ENCODE results near the gene LARP4B. TPM values are rescaled to one million over a fixed set of nuclear protein-coding genes. Genes with fewer than 3 reads are reported as not detected.

LARP4B gene
- total and polyA plus RNA-seq, 2 donors (not counting 3 experiments of a cell fraction or from before 2014, with no cell fraction given) = 27.4 to 101 TPM

DNA sequence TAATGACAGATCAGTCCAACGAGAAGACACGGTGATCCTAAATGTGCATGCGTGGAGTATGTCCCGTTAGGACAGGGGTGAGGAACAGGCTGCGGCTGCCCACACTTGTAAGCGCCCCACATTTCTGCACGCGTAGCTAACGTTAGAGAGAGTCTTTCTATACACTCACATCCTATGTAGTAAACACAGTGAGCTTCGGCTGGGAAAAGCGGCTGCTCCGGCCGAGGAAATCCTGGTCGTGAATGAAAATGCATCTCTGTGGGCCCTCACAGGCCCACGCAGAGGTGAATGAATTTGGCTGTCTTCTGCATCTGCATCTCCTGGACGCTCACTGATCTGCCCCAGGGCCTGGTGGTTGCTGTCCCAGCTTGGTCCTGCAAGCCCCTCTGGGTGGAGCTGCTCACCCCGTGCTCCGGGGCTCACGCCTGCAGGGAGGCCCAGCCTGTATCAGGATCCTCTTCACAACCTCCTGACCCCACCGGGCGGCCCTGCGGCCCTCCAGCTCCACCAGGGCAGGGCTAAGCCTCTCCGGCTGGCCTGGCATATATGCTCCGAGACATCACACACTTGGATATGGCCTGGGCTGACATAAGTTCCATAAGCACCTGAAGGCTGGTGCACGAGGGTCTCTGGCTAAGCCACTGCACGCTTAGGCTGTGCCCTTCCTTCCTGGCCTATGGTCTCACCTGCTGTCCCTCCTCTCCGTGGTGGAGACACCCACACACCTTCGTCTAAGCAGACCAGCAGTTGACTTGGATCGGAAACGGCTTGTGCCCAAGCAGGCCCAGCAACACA, 124.1 kb downstream of the LARP4B start:
- no peak overlapping the region for H3K9ac ChIP-seq (replicated peaks; ENCODE audit: extremely low read depth, insufficient read depth, low read length)
- peaks cover 2% of the 10 kb centered on the region for H4K20me1 ChIP-seq (replicated peaks; ENCODE audit: control insufficient read depth, extremely low read depth, insufficient read depth, low read length)
- H3K79me2 ChIP-seq (ENCODE audit: control insufficient read depth, insufficient read depth, low read length) = no peaks in the 10 kb centered on the region
- POLR2A ChIA-PET = no interaction called here
- H3K4me1 ChIP-seq (ENCODE audit: control insufficient read depth, extremely low read depth, insufficient read depth, low read length) = no peaks in the 10 kb centered on the region
- H3K9me3 ChIP-seq (replicated peaks; ENCODE audit: control insufficient read depth, insufficient read depth, low read length) = no peaks in the 10 kb centered on the region
- no peak for FAIRE-seq
- H3K36me3 ChIP-seq (ENCODE audit: control insufficient read depth in 2 of 2, extremely low read depth in 1 of 2, insufficient read depth in 2 of 2, low read length in 2 of 2) = peaks cover 16 to 21% of the 10 kb centered on the region in 2 experiments
- dilution Hi-C loops (cut with MboI; ENCODE audit: extremely low pct_ligation_motif_present, low sequenced_read_pairs) = no loop called here
- no peak overlapping the region for H2AFZ ChIP-seq (ENCODE audit: low read depth, low read length)
- H3K4me3 ChIP-seq (replicated peaks in 1 of 3; ENCODE audit: insufficient read depth in 1 of 3, low read depth in 1 of 3, low read length in 3 of 3) = no peak overlapping the region
- no peak for TF ChIP-seq JUN (IDR thresholded peaks at IDR 0.05; ENCODE audit: borderline replicate concordance, insufficient read depth, insufficient read length, low read depth)
- no peak for TF ChIP-seq GATA2 (IDR thresholded peaks at IDR 0.05; ENCODE audit: insufficient read depth, insufficient read length, low read depth, low read length)
- TF ChIP-seq FOS (IDR thresholded peaks at IDR 0.05; ENCODE audit: borderline replicate concordance, insufficient read depth, low read length) = no peak
- no peak for TF ChIP-seq POLR2AphosphoS5 (IDR thresholded peaks at IDR 0.05; ENCODE audit: insufficient read depth, low read depth, low read length)
- no peak for TF ChIP-seq POLR2A (IDR thresholded peaks at IDR 0.05; ENCODE audit: low read depth, low read length)
- TF ChIP-seq, protein P1, sequence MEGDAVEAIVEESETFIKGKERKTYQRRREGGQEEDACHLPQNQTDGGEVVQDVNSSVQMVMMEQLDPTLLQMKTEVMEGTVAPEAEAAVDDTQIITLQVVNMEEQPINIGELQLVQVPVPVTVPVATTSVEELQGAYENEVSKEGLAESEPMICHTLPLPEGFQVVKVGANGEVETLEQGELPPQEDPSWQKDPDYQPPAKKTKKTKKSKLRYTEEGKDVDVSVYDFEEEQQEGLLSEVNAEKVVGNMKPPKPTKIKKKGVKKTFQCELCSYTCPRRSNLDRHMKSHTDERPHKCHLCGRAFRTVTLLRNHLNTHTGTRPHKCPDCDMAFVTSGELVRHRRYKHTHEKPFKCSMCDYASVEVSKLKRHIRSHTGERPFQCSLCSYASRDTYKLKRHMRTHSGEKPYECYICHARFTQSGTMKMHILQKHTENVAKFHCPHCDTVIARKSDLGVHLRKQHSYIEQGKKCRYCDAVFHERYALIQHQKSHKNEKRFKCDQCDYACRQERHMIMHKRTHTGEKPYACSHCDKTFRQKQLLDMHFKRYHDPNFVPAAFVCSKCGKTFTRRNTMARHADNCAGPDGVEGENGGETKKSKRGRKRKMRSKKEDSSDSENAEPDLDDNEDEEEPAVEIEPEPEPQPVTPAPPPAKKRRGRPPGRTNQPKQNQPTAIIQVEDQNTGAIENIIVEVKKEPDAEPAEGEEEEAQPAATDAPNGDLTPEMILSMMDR (IDR thresholded peaks at IDR 0.05; ENCODE audit: extremely low read depth in 1 of 2, insufficient read depth in 1 of 2, low read depth in 1 of 2, low read length in 2 of 2) = no peak
- no peak for TF ChIP-seq MYC (IDR thresholded peaks at IDR 0.05; ENCODE audit: low read depth, low read length)
- TF ChIP-seq, protein P2, sequence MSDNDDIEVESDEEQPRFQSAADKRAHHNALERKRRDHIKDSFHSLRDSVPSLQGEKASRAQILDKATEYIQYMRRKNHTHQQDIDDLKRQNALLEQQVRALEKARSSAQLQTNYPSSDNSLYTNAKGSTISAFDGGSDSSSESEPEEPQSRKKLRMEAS (IDR thresholded peaks at IDR 0.05; ENCODE audit: insufficient read depth, insufficient read length) = no peak
- no peak for TF ChIP-seq EZH2 (IDR thresholded peaks at IDR 0.05; ENCODE audit: borderline replicate concordance, low read depth, low read length, severe bottlenecking)
- H3K4me2 ChIP-seq (ENCODE audit: insufficient read depth, low read length) = no peak overlapping the region
- CTCF ChIA-PET = no interaction called here
- no TSS peak for BruUV-seq (replicated peaks)
- H3K9me1 ChIP-seq (replicated peaks; ENCODE audit: control insufficient read depth, extremely low read depth, insufficient read depth, low read length) = no peaks in the 10 kb centered on the region
- intact Hi-C loops (cut with micrococcal nuclease) = no loop called here
- no peak overlapping the region for H3K27ac ChIP-seq (ENCODE audit: insufficient read depth, low read depth, low read length)
- no peaks in the 10 kb centered on the region for H3K27me3 ChIP-seq (ENCODE audit: control insufficient read depth in 2 of 2, insufficient read depth in 2 of 2, low read length in 2 of 2)
- DNase-seq (ENCODE audit: low read depth, low spot score) = no peak

All from endothelial cell of umbilical vein (primary cell).